ENCODE measurements around the gene SREK1. TPM values are rescaled to one million over a fixed set of nuclear protein-coding genes. Genes with fewer than 3 reads are reported as not detected.

Gene SREK1
- total RNA-seq, 1 experiment from 2014 or later = 65.6 TPM

- no TSS peak for BruUV-seq (replicated peaks)
- no peak overlapping the region for H3K4me3 ChIP-seq (replicated peaks in 1 of 2; ENCODE audit: low read depth in 1 of 2, low read length in 2 of 2)
- no peaks in the 10 kb centered on the region for H4K20me1 ChIP-seq (ENCODE audit: insufficient read depth)
- H3K27ac ChIP-seq (ENCODE audit: low read depth, low read length) = no peak overlapping the region
- CTCF ChIA-PET = interaction anchor here (0.5 kb wide), 1 partner anchor 281 kb away, joined by 3 read pairs; no protein-coding TSS in a partner anchor
- H3K36me3 ChIP-seq (ENCODE audit: control insufficient read depth in 1 of 2, insufficient read depth in 2 of 2, low read length in 2 of 2) = no peaks in the 10 kb centered on the region
- no peaks in the 10 kb centered on the region for H3K9me3 ChIP-seq (ENCODE audit: control insufficient read depth in 1 of 2, insufficient read depth in 1 of 2, low read depth in 1 of 2, low read length in 2 of 2)
- ATAC-seq (peak; percentile 60), DNase-seq (ENCODE audit: low read depth, low spot score) (peak; percentile 33)
- H3K4me1 ChIP-seq (ENCODE audit: control insufficient read depth in 1 of 2, insufficient read depth in 2 of 2, low read length in 2 of 2) = peaks cover 0 to 8% of the 10 kb centered on the region in 2 experiments; a peak in 1 of 4 replicates
- H3K79me2 ChIP-seq (ENCODE audit: insufficient read depth, low read length) = no peaks in the 10 kb centered on the region
- intact Hi-C loops (cut with micrococcal nuclease) = no loop called here
- no peaks in the 10 kb centered on the region for H3K9me2 ChIP-seq (ENCODE audit: insufficient read depth)
- RAD21 ChIA-PET (ENCODE audit: low non-redundant PET in 1 of 2, low total read pairs in 2 of 2, uncharacterized antibody in 2 of 2, unreplicated experiment in 2 of 2) = no interaction called here
- no peak overlapping the region for H2AFZ ChIP-seq (ENCODE audit: low read depth, low read length, poor library complexity, severe bottlenecking)
- POLR2A ChIA-PET = no interaction called here
- no peak overlapping the region for H3K9ac ChIP-seq (ENCODE audit: low read length)
- no peak overlapping the region for H3K4me2 ChIP-seq (ENCODE audit: low read length)
- TF ChIP-seq EZH2 (IDR thresholded peaks at IDR 0.05) (no peak), CBX3 (IDR thresholded peaks at IDR 0.05; ENCODE audit: low read depth) (no peak), EZH2phosphoT487 (IDR thresholded peaks at IDR 0.05; ENCODE audit: borderline replicate concordance) (no peak), POLR2AphosphoS5 (IDR thresholded peaks at IDR 0.05; ENCODE audit: low read depth, low read length) (no peak), SIN3A (IDR thresholded peaks at IDR 0.05; ENCODE audit: low read depth) (no peak)
- H3K27me3 ChIP-seq (ENCODE audit: insufficient read depth, low read length) = no peaks in the 10 kb centered on the region
Measured at GRCh38 chr5:66113160-66113559, 30.9 kb upstream of the SREK1 start.

- no peaks in the 10 kb centered on the region for H3K9me2 ChIP-seq (ENCODE audit: insufficient read depth)
- H3K79me2 ChIP-seq (ENCODE audit: insufficient read depth, low read length) = no peaks in the 10 kb centered on the region
- H2AFZ ChIP-seq (ENCODE audit: low read depth, low read length, poor library complexity, severe bottlenecking) = no peak overlapping the region
- H3K27me3 ChIP-seq (ENCODE audit: insufficient read depth, low read length) = no peaks in the 10 kb centered on the region
- BruUV-seq (replicated peaks) = no TSS peak
- RAD21 ChIA-PET (ENCODE audit: low non-redundant PET in 1 of 2, low total read pairs in 2 of 2, uncharacterized antibody in 2 of 2, unreplicated experiment in 2 of 2) = no interaction called here
- POLR2A ChIA-PET = no interaction called here
- no peak overlapping the region for H3K4me2 ChIP-seq (ENCODE audit: low read length)
- no peaks in the 10 kb centered on the region for H3K36me3 ChIP-seq (ENCODE audit: control insufficient read depth in 1 of 2, insufficient read depth in 2 of 2, low read length in 2 of 2)
- H3K9ac ChIP-seq (ENCODE audit: low read length) = no peak overlapping the region
- no peak overlapping the region for H3K27ac ChIP-seq (ENCODE audit: low read depth, low read length)
- peaks cover 0 to 11% of the 10 kb centered on the region in 2 experiments; a peak in 2 of 4 replicates for H3K4me1 ChIP-seq (ENCODE audit: control insufficient read depth in 1 of 2, insufficient read depth in 2 of 2, low read length in 2 of 2)
- DNase-seq (ENCODE audit: low read depth, low spot score) (no peak), ATAC-seq (no peak)
- no peaks in the 10 kb centered on the region for H4K20me1 ChIP-seq (ENCODE audit: insufficient read depth)
- H3K4me3 ChIP-seq (replicated peaks in 1 of 2; ENCODE audit: low read depth in 1 of 2, low read length in 2 of 2) = no peak overlapping the region
- intact Hi-C loops (cut with micrococcal nuclease) = no loop called here
- CTCF ChIA-PET = no interaction called here
- no peaks in the 10 kb centered on the region for H3K9me3 ChIP-seq (ENCODE audit: control insufficient read depth in 1 of 2, insufficient read depth in 1 of 2, low read depth in 1 of 2, low read length in 2 of 2)
- TF ChIP-seq EZH2 (IDR thresholded peaks at IDR 0.05) (no peak), YY1 (IDR thresholded peaks at IDR 0.05; ENCODE audit: extremely low read depth, insufficient replicate concordance, low read depth, low read length) (no peak), SIN3A (IDR thresholded peaks at IDR 0.05; ENCODE audit: low read depth) (no peak), CEBPB (IDR thresholded peaks at IDR 0.05; ENCODE audit: low read depth) (no peak), JUND (IDR thresholded peaks at IDR 0.05) (no peak), RAD21 (IDR thresholded peaks at IDR 0.05; ENCODE audit: low read depth) (no peak), CBX3 (IDR thresholded peaks at IDR 0.05; ENCODE audit: low read depth) (no peak), POLR2AphosphoS5 (IDR thresholded peaks at IDR 0.05; ENCODE audit: low read depth, low read length) (no peak), ZFX (IDR thresholded peaks at IDR 0.05) (no peak), REST (IDR thresholded peaks at IDR 0.05; ENCODE audit: low read depth) (no peak), CTCF (IDR thresholded peaks at IDR 0.05 in 2 of 3, conservative IDR thresholded peaks at IDR 0.05 in 1 of 3; ENCODE audit: borderline replicate concordance in 1 of 3, insufficient read depth in 1 of 3, low read depth in 2 of 3, low read length in 2 of 3) (no peak), ZNF274 (IDR thresholded peaks at IDR 0.05; ENCODE audit: low read depth, low read length) (no peak), SP1 (IDR thresholded peaks at IDR 0.05; ENCODE audit: low read depth) (no peak), POLR2A (IDR thresholded peaks at IDR 0.05; ENCODE audit: borderline replicate concordance, extremely low read depth, insufficient read depth, insufficient read length) (no peak)
- TF ChIP-seq, protein P1, sequence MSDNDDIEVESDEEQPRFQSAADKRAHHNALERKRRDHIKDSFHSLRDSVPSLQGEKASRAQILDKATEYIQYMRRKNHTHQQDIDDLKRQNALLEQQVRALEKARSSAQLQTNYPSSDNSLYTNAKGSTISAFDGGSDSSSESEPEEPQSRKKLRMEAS (IDR thresholded peaks at IDR 0.05) = no peak
Measured at GRCh38 chr5:66118304-66118703, 25.8 kb upstream of the SREK1 start.
